Measurements from ENCODE around the gene PDSS2.

PDSS2 gene

DNA sequence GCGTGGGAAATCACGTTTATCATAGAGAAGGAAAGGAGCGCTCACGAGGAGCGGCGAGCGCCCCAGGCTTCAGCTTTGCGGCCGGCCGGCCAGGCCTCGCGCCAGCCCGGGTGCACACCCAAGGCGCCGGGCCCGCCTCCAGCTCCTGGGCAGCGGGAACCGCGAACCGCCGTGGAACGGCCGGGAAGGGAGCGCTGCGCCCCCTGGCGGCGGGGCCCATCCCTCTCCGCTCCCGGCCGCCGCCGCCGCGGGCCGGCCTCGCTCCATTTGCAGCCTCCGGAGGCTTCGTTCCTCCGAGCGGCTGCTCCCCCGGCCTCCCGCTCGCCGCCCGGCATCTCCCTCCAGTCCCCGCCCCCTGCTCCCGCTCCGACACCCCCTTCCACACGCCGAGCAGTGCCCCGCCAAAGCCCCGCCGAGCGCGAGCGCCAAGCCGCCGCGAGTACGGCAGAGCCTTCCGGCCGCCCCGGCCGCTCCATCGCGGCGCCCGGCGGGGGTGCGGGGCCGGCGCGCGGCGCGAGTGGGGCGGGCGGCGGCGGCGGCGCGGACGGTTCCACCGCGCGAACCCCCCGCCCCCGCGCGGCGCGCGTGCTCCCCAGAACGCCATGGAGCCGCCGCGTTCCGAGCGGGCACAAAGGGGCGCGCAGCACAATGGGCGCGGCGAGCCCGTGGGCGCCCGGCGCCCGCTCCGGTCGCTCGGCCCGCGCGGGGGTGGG lies 345.0 kb downstream of the PDSS2 start:
- H3K27me3 ChIP-seq (ENCODE audit: low read depth, low read length) = no peaks in the 10 kb centered on the region
- TF ChIP-seq, protein P1, sequence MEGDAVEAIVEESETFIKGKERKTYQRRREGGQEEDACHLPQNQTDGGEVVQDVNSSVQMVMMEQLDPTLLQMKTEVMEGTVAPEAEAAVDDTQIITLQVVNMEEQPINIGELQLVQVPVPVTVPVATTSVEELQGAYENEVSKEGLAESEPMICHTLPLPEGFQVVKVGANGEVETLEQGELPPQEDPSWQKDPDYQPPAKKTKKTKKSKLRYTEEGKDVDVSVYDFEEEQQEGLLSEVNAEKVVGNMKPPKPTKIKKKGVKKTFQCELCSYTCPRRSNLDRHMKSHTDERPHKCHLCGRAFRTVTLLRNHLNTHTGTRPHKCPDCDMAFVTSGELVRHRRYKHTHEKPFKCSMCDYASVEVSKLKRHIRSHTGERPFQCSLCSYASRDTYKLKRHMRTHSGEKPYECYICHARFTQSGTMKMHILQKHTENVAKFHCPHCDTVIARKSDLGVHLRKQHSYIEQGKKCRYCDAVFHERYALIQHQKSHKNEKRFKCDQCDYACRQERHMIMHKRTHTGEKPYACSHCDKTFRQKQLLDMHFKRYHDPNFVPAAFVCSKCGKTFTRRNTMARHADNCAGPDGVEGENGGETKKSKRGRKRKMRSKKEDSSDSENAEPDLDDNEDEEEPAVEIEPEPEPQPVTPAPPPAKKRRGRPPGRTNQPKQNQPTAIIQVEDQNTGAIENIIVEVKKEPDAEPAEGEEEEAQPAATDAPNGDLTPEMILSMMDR (IDR thresholded peaks at IDR 0.05; ENCODE audit: low read depth, low read length) = peak; percentile 55
- no peak for TF ChIP-seq EZH2phosphoT487 (IDR thresholded peaks at IDR 0.05; ENCODE audit: low read depth)
- H3K4me2 ChIP-seq (ENCODE audit: low read length) = peak overlapping the region; percentile 92
- peak overlapping the region; percentile 69 for H3K9ac ChIP-seq (ENCODE audit: low read length)
- H3K9me3 ChIP-seq (ENCODE audit: insufficient read depth, low read length) = no peaks in the 10 kb centered on the region
- peak overlapping the region; percentile 93 for H3K4me3 ChIP-seq (ENCODE audit: low read length)
- peaks cover 8% of the 10 kb centered on the region; the same call in 1 of the 2 replicates for H3K79me2 ChIP-seq (ENCODE audit: low read length)
- H3K27ac ChIP-seq (ENCODE audit: low read length) = peak overlapping the region; percentile 52
- H4K20me1 ChIP-seq (ENCODE audit: insufficient read depth, low read length) = no peaks in the 10 kb centered on the region
- H2AFZ ChIP-seq (ENCODE audit: low read depth, low read length) = peak overlapping the region; percentile 46; the same call in 1 of the 2 replicates
- no peaks in the 10 kb centered on the region for H3K36me3 ChIP-seq (replicated peaks; ENCODE audit: low read depth, low read length)
- peaks cover 23% of the 10 kb centered on the region for H3K4me1 ChIP-seq (ENCODE audit: low read length)

DNA sequence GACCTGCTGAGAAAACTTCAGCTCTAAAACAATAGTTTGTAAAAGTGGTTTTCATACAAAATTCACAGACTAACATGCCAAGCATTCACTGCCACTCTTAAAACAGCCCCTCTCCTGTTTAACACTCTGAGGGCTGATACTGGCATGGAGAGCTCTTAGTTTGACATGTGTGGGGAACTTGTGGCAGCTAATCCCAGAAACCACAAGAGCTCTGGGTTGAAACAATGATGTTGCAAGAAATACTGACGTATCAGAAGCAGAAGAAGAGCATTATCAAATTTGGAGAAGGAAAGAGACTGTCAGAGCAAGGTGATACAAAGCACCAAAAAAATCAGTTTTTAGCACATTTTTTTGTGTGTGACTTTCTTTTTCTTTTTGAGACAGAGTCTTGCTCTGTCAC lies 349.2 kb downstream of the PDSS2 start:
- Histone ChIP-seq H3K4me1 (ENCODE audit: low read length) (peaks cover 7% of the 10 kb centered on the region), H3K79me2 (ENCODE audit: low read length) (peaks cover 8% of the 10 kb centered on the region; the same call in 1 of the 2 replicates), H3K27ac (ENCODE audit: low read length) (no peak overlapping the region), H3K27me3 (ENCODE audit: low read depth, low read length) (no peaks in the 10 kb centered on the region), H4K20me1 (ENCODE audit: insufficient read depth, low read length) (no peaks in the 10 kb centered on the region), H3K36me3 (replicated peaks; ENCODE audit: low read depth, low read length) (no peaks in the 10 kb centered on the region), H3K4me3 (ENCODE audit: low read length) (no peak overlapping the region), H3K4me2 (ENCODE audit: low read length) (no peak overlapping the region), H3K9ac (ENCODE audit: low read length) (no peak overlapping the region), H3K9me3 (ENCODE audit: insufficient read depth, low read length) (no peaks in the 10 kb centered on the region), H2AFZ (ENCODE audit: low read depth, low read length) (no peak overlapping the region)
- TF ChIP-seq EZH2phosphoT487 (IDR thresholded peaks at IDR 0.05; ENCODE audit: low read depth) = no peak
- TF ChIP-seq, protein P1 (IDR thresholded peaks at IDR 0.05; ENCODE audit: low read depth, low read length) = no peak

DNA sequence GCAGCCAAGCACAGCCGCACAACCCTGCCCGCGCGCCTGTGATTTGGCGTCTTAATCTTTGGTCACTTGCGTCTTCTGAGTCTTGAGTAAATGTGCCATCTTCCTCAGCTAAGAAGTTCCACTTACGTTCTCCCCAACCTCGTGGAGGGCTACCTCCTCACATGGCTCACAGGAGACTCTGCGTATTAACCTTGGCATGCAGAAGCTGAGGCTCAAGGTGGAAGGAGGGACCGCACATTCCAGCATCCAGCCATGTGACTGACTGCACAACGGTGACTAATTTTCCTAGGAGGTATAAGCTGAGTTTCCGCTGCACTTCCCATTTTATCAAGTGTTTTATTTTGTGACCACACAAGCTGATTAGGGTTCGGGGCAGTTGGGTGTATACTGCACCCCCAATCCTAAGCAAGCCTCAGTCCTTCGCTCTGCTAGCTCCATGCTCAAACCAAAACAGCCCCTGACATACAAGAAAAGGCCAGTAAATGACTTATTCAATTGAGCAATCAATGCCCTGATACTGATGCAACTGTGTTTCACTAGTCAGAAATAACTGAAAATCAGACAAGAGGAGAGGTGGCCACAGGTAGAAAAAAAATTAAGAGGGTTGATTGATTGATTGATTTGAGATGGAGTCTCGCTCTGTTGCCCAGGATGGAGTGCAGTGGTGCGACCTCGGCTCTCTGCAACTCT lies 351.0 kb downstream of the PDSS2 start:
- no peak overlapping the region for H3K9ac ChIP-seq (ENCODE audit: low read length)
- H3K4me3 ChIP-seq (ENCODE audit: low read length) = no peak overlapping the region
- peaks cover 1% of the 10 kb centered on the region for H3K4me1 ChIP-seq (ENCODE audit: low read length)
- H3K36me3 ChIP-seq (replicated peaks; ENCODE audit: low read depth, low read length) = no peaks in the 10 kb centered on the region
- no peak for TF ChIP-seq EZH2phosphoT487 (IDR thresholded peaks at IDR 0.05; ENCODE audit: low read depth)
- TF ChIP-seq, protein P1 (IDR thresholded peaks at IDR 0.05; ENCODE audit: low read depth, low read length) = no peak
- H3K27ac ChIP-seq (ENCODE audit: low read length) = no peak overlapping the region
- no peaks in the 10 kb centered on the region for H3K9me3 ChIP-seq (ENCODE audit: insufficient read depth, low read length)
- no peaks in the 10 kb centered on the region for H3K27me3 ChIP-seq (ENCODE audit: low read depth, low read length)
- no peaks in the 10 kb centered on the region for H4K20me1 ChIP-seq (ENCODE audit: insufficient read depth, low read length)
- H3K79me2 ChIP-seq (ENCODE audit: low read length) = 0 out of 2 replicates have a peak, but pooled peaks cover under 1% of the 10 kb centered on the region
- no peak overlapping the region for H3K4me2 ChIP-seq (ENCODE audit: low read length)
- no peak overlapping the region for H2AFZ ChIP-seq (ENCODE audit: low read depth, low read length)

DNA sequence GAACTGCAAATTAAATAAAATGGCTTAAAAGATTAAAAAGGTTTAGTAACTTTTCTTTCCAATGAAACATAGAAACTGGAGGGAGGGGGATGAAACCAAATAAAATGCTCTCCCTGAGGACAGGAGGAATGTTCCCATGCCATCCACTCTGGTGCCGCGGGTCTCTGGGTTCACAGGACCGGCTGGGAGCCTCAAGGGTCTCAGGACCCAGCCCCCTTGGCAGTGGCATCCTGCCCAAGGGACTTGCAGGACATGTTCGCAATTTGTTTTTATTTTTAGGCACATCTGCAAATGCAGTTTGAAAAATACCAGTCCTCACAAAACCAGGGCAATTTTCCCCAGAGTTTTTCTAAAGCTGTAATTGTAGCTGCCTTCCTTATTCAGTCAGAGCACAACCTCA lies 351.6 kb downstream of the PDSS2 start:
- H3K4me2 ChIP-seq (ENCODE audit: low read length) = no peak overlapping the region

More for the DNA sequence above, 351.6 kb downstream of the PDSS2 start:
- H3K9ac ChIP-seq (ENCODE audit: low read length) = no peak overlapping the region
- H3K4me1 ChIP-seq (ENCODE audit: low read length) = no peaks in the 10 kb centered on the region
- H3K27ac ChIP-seq (ENCODE audit: low read length) = no peak overlapping the region
- no peak overlapping the region for H3K4me3 ChIP-seq (ENCODE audit: low read length)
- no peak overlapping the region for H2AFZ ChIP-seq (ENCODE audit: low read depth, low read length)
- no peaks in the 10 kb centered on the region for H3K36me3 ChIP-seq (replicated peaks; ENCODE audit: low read depth, low read length)
- no peaks in the 10 kb centered on the region for H3K79me2 ChIP-seq (ENCODE audit: low read length)
- no peaks in the 10 kb centered on the region for H4K20me1 ChIP-seq (ENCODE audit: insufficient read depth, low read length)
- no peaks in the 10 kb centered on the region for H3K27me3 ChIP-seq (ENCODE audit: low read depth, low read length)
- H3K9me3 ChIP-seq (ENCODE audit: insufficient read depth, low read length) = no peaks in the 10 kb centered on the region
- no peak for TF ChIP-seq EZH2phosphoT487 (IDR thresholded peaks at IDR 0.05; ENCODE audit: low read depth)
- TF ChIP-seq, protein P1 (IDR thresholded peaks at IDR 0.05; ENCODE audit: low read depth, low read length) = no peak
